Breast epithelium (tissue), 4 donors: ENCODE results near the gene HDDC2. TPM values are rescaled to one million over a fixed set of nuclear protein-coding genes. Genes with fewer than 3 reads are reported as not detected.

Source experiments
- DNase-seq, 2 donors: peaks; one replicate each; pipeline ENCODE4 v3.0.0-alpha.2; 2019; ENCODE audit warnings: low spot score in 2 of 2
- H3K27ac ChIP-seq, 2 donors: fragments of 200-600 bp; sonication (generic) in 1 of 2; one replicate each; pipeline ENCODE4 v1.5.1; 2016 to 2019; ENCODE audit warnings: mild to moderate bottlenecking in 1 of 2
- H3K27me3 ChIP-seq, 2 donors: fragments of 200-600 bp; sonication (generic) in 1 of 2; one replicate each; pipeline versions ENCODE4 v1.5.1 to v1.6.0; 2017 to 2019; ENCODE audit warnings: control low read depth in 1 of 2, mild to moderate bottlenecking in 1 of 2
- H3K36me3 ChIP-seq: fragments of 200-600 bp; one replicate; pipeline ENCODE4 v1.5.1; 2019
- H3K4me1 ChIP-seq, 2 donors: fragments of 200-600 bp; sonication (generic); one replicate each; pipeline ENCODE4 v1.5.1; 2016 to 2019; ENCODE audit warnings: control low read depth in 1 of 2
- H3K4me3 ChIP-seq, 3 donors: fragments of 200-600 bp; sonication (generic); 1 replicate in 2 of 3; 2 replicates in 1 of 3; pipeline ENCODE4 v1.5.1; 2016 to 2019; ENCODE audit warnings: mild to moderate bottlenecking in 3 of 3, moderate library complexity in 2 of 3
- H3K9me3 ChIP-seq, 2 donors: fragments of 200-600 bp; sonication (generic) in 1 of 2; one replicate each; pipeline ENCODE4 v1.5.1; 2016 to 2019; ENCODE audit warnings: control low read depth in 1 of 2
- CTCF ChIP-seq, 3 donors: fragments of 450-650 bp; IDR thresholded peaks; one replicate each; pipeline ENCODE4 v1.5.1; 2016 to 2017; ENCODE audit warnings: antibody characterized with exemption in 3 of 3, mild to moderate bottlenecking in 3 of 3, moderate library complexity in 3 of 3
- POLR2A ChIP-seq: fragments of 450-650 bp; IDR thresholded peaks from one replicate; pipeline ENCODE4 v1.6.1; 2016; ENCODE audit warnings: antibody characterized with exemption, mild to moderate bottlenecking, moderate library complexity
- POLR2AphosphoS5 ChIP-seq, 3 donors: sonication (generic); formaldehyde crosslinking; IDR thresholded peaks; one replicate each; pipeline ENCODE4 v1.6.1; 2017; ENCODE audit warnings: antibody characterized with exemption in 3 of 3
- intact Hi-C: fragments of 100-400 bp; cut with DNase I; formaldehyde crosslinking; loops from one replicate; pipeline ENCODE4 v1.15.1; 2023; ENCODE audit warnings: low total_unique reads
- total RNA-seq, 3 donors: library from RNA; depleted of rRNA; stranded (reverse); fragments of >200 nt; gene quantifications; one replicate each; pipeline ENCODE4 v1.1.0, GENCODE V29; 2016

HDDC2 gene
- total RNA-seq, 3 donors from 2014 or later: 60.6 to 96.2 (median 88.1) TPM

DNA sequence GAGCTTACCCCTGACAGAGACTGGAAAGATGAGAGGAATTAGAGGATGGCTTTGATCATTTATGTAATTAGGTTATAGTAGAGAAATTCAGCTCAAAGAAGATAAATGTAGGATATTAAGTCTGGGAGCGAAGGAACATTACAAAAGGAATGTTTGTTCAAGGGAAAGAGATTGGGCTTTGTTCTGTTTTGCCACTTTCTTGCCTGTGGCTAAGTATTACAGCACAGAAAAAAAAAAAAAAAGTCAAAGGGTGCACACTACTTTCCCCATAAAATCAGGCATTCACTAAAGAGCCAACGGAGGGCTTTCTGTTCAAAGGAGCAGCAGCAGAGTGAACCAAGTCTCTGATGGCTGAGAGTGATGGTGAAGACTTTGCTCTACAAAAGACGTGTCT is 5.0 kb upstream of the HDDC2 start:
- TF ChIP-seq CTCF (IDR thresholded peaks at IDR 0.05) (no peak), POLR2AphosphoS5 (IDR thresholded peaks at IDR 0.05) (no peak), POLR2A (no peak)
- Histone ChIP-seq H3K27ac (peak overlapping the region in 1 of 2 donors; percentile 45), H3K4me3 (no peak overlapping the region), H3K9me3 (no peaks in the 10 kb centered on the region), H3K27me3 (no peaks in the 10 kb centered on the region), H3K4me1 (no peaks in the 10 kb centered on the region), H3K36me3 (no peaks in the 10 kb centered on the region)
- intact Hi-C loops: loop anchor here (10.0 kb wide), 1 partner anchor 448 kb away; no protein-coding TSS in a partner anchor
- DNase-seq: no peak

DNA sequence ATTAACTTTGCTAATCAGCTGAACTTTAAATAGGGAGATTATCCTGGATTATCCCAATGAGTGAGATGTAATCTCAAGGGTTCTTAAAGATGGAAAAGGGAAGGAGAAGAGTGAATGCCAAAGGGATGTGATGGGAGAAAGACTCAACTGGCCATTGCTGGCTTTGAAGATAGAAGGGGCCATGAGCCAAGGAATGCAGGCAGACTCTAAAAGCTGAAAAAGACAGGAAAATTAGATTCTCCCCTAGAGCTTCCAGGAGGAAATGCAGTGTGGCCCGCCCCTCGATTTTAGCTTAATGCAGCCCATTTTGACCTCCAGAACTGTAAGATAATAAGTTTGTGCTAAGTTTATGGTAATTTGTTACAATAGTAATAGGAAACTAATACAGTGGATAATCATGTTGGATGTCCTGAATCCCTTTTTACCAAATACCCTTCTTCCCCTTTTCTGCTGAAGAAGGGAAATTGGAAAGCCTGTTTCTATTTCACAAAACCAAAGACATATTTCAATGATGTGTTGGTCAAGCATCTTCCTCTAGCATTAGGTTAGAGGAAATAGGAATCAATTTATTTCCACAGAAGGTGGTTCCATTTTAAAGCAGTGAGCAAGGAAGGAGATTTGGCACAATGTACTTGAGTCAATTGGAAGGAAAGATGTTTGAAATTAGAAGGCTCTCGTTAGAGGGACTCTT is 3.3 kb upstream of the HDDC2 start:
- TF ChIP-seq POLR2A (no peak), CTCF (IDR thresholded peaks at IDR 0.05) (no peak), POLR2AphosphoS5 (IDR thresholded peaks at IDR 0.05) (no peak)
- peaks cover 0 to 8% of the 10 kb centered on the region in 2 donors for H3K4me1 ChIP-seq
- H3K27ac ChIP-seq: peak overlapping the region in 1 of 2 donors; percentile 29
- intact Hi-C loops: loop anchor here (10.0 kb wide), 1 partner anchor 450 kb away; no protein-coding TSS in a partner anchor
- H3K4me3 ChIP-seq: no peak overlapping the region
- no peak for DNase-seq
- H3K36me3 ChIP-seq: no peaks in the 10 kb centered on the region
- H3K27me3 ChIP-seq: no peaks in the 10 kb centered on the region
- no peaks in the 10 kb centered on the region for H3K9me3 ChIP-seq

DNA sequence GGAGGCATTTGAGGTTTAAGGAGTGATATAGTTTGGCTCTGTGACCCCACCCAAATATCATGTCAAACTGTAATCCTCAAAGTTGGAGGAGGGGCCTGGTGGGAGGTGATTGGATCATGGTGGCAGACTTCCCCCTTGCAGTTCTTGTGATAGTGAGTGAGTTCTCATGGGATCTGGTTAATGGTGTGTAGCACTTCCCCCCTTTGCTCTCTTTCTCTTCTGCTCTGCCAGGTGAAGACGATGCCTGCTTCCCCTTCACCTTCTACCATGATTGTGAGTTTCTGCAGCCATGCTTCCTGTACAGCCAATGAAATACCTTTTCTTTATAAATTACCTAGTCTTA is 1.7 kb upstream of the HDDC2 start:
- Histone ChIP-seq H3K4me1 (peaks cover 0 to 11% of the 10 kb centered on the region in 2 donors), H3K27ac (no peak overlapping the region), H3K27me3 (no peaks in the 10 kb centered on the region), H3K4me3 (no peak overlapping the region), H3K9me3 (no peaks in the 10 kb centered on the region), H3K36me3 (no peaks in the 10 kb centered on the region)
- DNase-seq: no peak
- TF ChIP-seq POLR2A (no peak), CTCF (IDR thresholded peaks at IDR 0.05) (no peak), POLR2AphosphoS5 (IDR thresholded peaks at IDR 0.05) (no peak)
- intact Hi-C loops: loop anchor here (10.0 kb wide), 1 partner anchor 451 kb away; no protein-coding TSS in a partner anchor

DNA sequence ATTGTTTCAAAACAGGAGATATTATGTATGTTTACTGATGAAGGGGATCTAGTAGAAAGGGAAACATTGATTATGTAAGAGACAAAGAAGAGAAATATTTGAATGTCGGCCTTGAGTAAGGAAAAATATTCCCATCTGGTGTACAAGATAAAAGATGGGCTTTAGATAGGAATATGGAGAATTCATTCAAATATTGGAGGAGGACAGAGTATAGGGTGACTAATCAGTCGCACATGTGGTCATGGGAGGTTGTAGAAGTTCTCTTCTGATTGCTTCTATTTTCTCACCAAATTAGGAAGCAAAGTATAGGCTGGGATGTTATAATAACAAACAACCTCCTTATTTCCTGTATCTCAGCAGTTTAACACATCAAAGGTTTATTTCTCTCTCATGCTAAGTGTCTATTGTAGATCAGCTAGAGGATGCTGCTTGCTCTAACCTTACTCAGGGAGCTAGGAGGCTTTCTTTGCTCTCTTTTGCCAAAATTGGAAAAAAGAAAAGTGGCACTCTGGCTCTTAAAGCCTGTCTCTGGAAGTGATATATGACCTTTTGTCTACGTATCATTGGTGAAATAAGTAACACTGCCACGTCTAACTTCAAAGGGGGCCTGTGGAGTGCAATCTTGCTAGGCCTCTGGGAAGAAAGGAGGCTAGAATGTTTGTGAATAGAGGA is 1.2 kb upstream of the HDDC2 start:
- H3K4me1 ChIP-seq: peaks cover 0 to 11% of the 10 kb centered on the region in 2 donors
- H3K27ac ChIP-seq: no peak overlapping the region
- H3K27me3 ChIP-seq: no peaks in the 10 kb centered on the region
- H3K9me3 ChIP-seq: no peaks in the 10 kb centered on the region
- intact Hi-C loops: loop anchor here (10.0 kb wide), 1 partner anchor 452 kb away; no protein-coding TSS in a partner anchor
- no peak for TF ChIP-seq POLR2A
- TF ChIP-seq CTCF (IDR thresholded peaks at IDR 0.05): no peak
- no peak for TF ChIP-seq POLR2AphosphoS5 (IDR thresholded peaks at IDR 0.05)
- no peak for DNase-seq
- H3K4me3 ChIP-seq: no peak overlapping the region
- H3K36me3 ChIP-seq: no peaks in the 10 kb centered on the region

DNA sequence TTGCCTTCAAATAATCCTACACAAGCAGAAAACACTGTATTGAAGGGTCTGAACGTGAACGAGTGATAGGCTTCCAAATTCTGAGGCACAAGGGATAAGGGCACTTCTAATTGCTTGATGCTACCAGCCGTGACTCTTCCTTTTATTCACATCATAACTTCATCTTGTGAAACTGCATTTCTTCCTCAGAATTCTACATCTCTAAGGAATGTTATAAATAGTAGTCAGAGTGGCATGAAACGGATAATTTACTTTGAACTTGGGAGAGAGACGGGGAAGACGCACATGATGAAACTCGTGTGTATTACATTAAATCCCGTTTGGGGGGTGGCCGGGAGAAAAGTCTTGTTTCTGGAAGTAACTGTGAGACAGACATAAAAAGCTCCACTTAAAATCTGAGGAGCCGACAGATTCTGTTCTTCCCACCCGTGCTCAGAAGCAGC is 754 bp downstream of the HDDC2 start:
- Histone ChIP-seq H3K27me3 (no peaks in the 10 kb centered on the region), H3K4me1 (peaks cover 0 to 13% of the 10 kb centered on the region in 2 donors), H3K36me3 (no peaks in the 10 kb centered on the region), H3K9me3 (no peaks in the 10 kb centered on the region), H3K4me3 (peak overlapping the region; percentile 78 to 98 (median 88)), H3K27ac (peak overlapping the region; percentile 91 to 97)
- no peak for DNase-seq
- intact Hi-C loops: loop anchor here (10.0 kb wide), 1 partner anchor 454 kb away; no protein-coding TSS in a partner anchor
- TF ChIP-seq POLR2AphosphoS5 (IDR thresholded peaks at IDR 0.05) (no peak), CTCF (IDR thresholded peaks at IDR 0.05) (no peak), POLR2A (no peak)
